ENCODE results near the gene ANKRD33. TPM values are rescaled to one million over a fixed set of nuclear protein-coding genes. Genes with fewer than 3 reads are reported as not detected.

ANKRD33 gene
- total and polyA plus RNA-seq, 2 of the 4 experiments (the other 2 are of a cell fraction): under 0.01 to 0.03 TPM

- no peak overlapping the region for H2BK5ac ChIP-seq (ENCODE audit: low read depth, low read length, poor library complexity, severe bottlenecking)
- no peak overlapping the region for H3K18ac ChIP-seq (ENCODE audit: low read depth, low read length)
- H3K27ac ChIP-seq (ENCODE audit: insufficient read depth, low read length): no peak overlapping the region
- ChIA-PET CTCF (no interaction called here), POLR2A (ENCODE audit: unreplicated experiment) (no interaction called here)
- H2AK5ac ChIP-seq (ENCODE audit: low read depth, low read length): no peak overlapping the region
- no peaks in the 10 kb centered on the region for H3K79me1 ChIP-seq (ENCODE audit: low read depth in 1 of 2, low read length in 2 of 2)
- H2BK15ac ChIP-seq (ENCODE audit: low read depth, low read length): no peak overlapping the region
- intact Hi-C loops (cut with micrococcal nuclease) (no loop called here), in situ Hi-C loops (cut with MboI; ENCODE audit: low sequenced_read_pairs) (loop anchor here (5.0 kb wide), 1 partner anchor 448 kb away; the partner anchor contains the start of gene SLC4A8), dilution Hi-C loops (cut with HindIII; ENCODE audit: low sequenced_read_pairs, unreplicated experiment) (loop anchor here (25.0 kb wide), 1 partner anchor 92 kb away; the partner anchor contains the start of gene ACVR1B)
- no peak overlapping the region for H3K4ac ChIP-seq (ENCODE audit: low read depth, low read length)
- peaks cover 37% of the 10 kb centered on the region for H3K27me3 ChIP-seq (ENCODE audit: control insufficient read depth, insufficient read depth, low read length)
- no TSS peak for BruUV-seq (replicated peaks)
- no peak overlapping the region for H4K91ac ChIP-seq (ENCODE audit: insufficient read depth, low read depth, low read length)
- H3K4me2 ChIP-seq (ENCODE audit: low read depth, low read length): no peak overlapping the region
- no peak overlapping the region for H2AK9ac ChIP-seq (replicated peaks; ENCODE audit: low read depth, low read length, poor library complexity)
- H3K9ac ChIP-seq (ENCODE audit: low read depth, low read length): no peak overlapping the region
- H3K14ac ChIP-seq (replicated peaks; ENCODE audit: low read depth, low read length): no peak overlapping the region
- no peak for TF ChIP-seq POLR2A (IDR thresholded peaks at IDR 0.05; ENCODE audit: low read depth, low read length)
- TF ChIP-seq RAD21 (IDR thresholded peaks at IDR 0.05; ENCODE audit: low read length): no peak
- no peaks in the 10 kb centered on the region for H3K36me3 ChIP-seq (ENCODE audit: control insufficient read depth, insufficient read depth, low read length)
- H2BK20ac ChIP-seq (ENCODE audit: low read depth, low read length): no peak overlapping the region
- ATAC-seq (ENCODE audit: low read depth) (no peak), DNase-seq (no peak)
- no peak overlapping the region for H3K23ac ChIP-seq (ENCODE audit: low read depth, low read length)
- WGBS, 2 experiments (ENCODE audit: extremely low coverage in 2 of 2, insufficient read length in 1 of 2): 80% methylated on average over 1 of the region's 4 CpGs; no CpG with 5 or more reads in 1 of the 2 experiments
- no peak overlapping the region for H4K8ac ChIP-seq (ENCODE audit: low read depth in 2 of 2, low read length in 2 of 2)
- H4K5ac ChIP-seq (ENCODE audit: low read depth, low read length): no peak overlapping the region
- no peak overlapping the region for H3K56ac ChIP-seq (ENCODE audit: extremely low read depth, insufficient read depth, low read length)
- no peak overlapping the region for H2BK120ac ChIP-seq (ENCODE audit: low read depth, low read length)
- H2AFZ ChIP-seq (replicated peaks; ENCODE audit: low read length, poor library complexity): no peak overlapping the region
- no peak overlapping the region for H3K4me3 ChIP-seq (ENCODE audit: insufficient read depth, low read depth, low read length)
- no peaks in the 10 kb centered on the region for H4K20me1 ChIP-seq (ENCODE audit: insufficient read depth, low read length)
- peaks cover 2% of the 10 kb centered on the region; the same call in 1 of the 2 replicates for H3K4me1 ChIP-seq (ENCODE audit: control insufficient read depth, insufficient read depth, low read length)
- no peaks in the 10 kb centered on the region for H3K9me3 ChIP-seq (ENCODE audit: control insufficient read depth, insufficient read depth, low read length)
- no peaks in the 10 kb centered on the region for H3K9me1 ChIP-seq (ENCODE audit: insufficient read depth, low read length)
These were observed 17.4 kb upstream of the ANKRD33 start for GRCh38 chr12:51870504-51870903.

Data from IMR-90 (cell line).